Left ventricle myocardium superior (tissue), 1 donor: Measurements from ENCODE around the gene TBC1D22B. TPM values are rescaled to one million over a fixed set of nuclear protein-coding genes. Genes with fewer than 3 reads are reported as not detected.

Source experiments
- ATAC-seq: fragments of 200-7000 bp; cut with Tn5 transposase; one replicate; pipeline ENCODE4 v1.9.1; 2020; ENCODE audit warnings: mild to moderate bottlenecking, moderate library complexity
- DNase-seq: peaks from one replicate; pipeline ENCODE4 v3.0.0-alpha.2; 2020
- intact Hi-C: fragments of 100-400 bp; cut with micrococcal nuclease; formaldehyde crosslinking; loops from one replicate; pipeline ENCODE4 v1.11.0; 2022
- total RNA-seq: library from RNA; stranded (reverse); fragmentation: NEBNext Ultra II Directional; extraction: Animal tissue kit (Norgen Biotek cat#: 25700); gene quantifications from one replicate; pipeline ENCODE4 v1.2.1, GENCODE V29; 2021
- donor health status: DM: no; HTN: yes; CAD: no; lungs with severe emphysema.

Gene TBC1D22B
- total RNA-seq, 1 donor from 2014 or later = 6.3 TPM

DNA sequence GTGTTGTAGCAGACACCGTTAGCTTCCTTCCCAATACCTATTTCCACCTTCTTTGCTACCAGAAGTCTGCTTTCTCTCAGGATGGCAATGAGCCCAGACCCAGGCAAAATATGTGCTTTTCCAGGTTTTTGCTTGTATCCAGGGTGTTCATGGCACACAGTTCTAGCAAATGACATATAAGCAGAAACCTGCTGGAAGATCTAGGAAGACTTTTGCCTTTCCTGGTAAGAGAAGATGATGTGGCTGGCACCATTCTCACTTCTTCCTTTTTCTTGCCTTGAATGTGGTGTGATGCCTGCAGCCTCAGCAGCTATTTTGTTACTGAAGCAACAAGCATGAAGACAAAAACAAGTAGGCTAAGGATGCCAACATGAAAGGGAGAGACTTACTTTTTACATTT is 19.2 kb upstream of the TBC1D22B start:
- ATAC-seq = no peak
- intact Hi-C loops = no loop called here
- no peak for DNase-seq

DNA sequence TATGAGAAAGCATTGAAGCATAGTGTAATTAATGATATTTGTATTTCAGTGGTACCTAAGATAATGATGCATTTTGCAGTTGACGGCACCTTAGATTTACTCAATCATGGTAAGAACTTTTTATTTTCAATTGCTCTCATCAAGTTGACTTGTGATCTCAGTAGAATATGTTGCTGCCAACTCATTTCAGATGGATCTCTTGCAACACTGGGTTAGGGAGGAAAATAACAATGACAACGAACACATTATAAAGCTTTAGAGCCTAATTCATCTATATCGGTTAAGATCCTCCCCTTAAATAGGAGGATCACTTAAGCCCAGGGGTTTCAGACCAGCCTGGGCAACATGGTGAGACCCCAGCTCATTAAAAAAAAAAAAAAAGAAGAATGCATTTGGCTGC is 18.0 kb upstream of the TBC1D22B start:
- no peak for DNase-seq
- peak; percentile 11 for ATAC-seq
- intact Hi-C loops = no loop called here

DNA sequence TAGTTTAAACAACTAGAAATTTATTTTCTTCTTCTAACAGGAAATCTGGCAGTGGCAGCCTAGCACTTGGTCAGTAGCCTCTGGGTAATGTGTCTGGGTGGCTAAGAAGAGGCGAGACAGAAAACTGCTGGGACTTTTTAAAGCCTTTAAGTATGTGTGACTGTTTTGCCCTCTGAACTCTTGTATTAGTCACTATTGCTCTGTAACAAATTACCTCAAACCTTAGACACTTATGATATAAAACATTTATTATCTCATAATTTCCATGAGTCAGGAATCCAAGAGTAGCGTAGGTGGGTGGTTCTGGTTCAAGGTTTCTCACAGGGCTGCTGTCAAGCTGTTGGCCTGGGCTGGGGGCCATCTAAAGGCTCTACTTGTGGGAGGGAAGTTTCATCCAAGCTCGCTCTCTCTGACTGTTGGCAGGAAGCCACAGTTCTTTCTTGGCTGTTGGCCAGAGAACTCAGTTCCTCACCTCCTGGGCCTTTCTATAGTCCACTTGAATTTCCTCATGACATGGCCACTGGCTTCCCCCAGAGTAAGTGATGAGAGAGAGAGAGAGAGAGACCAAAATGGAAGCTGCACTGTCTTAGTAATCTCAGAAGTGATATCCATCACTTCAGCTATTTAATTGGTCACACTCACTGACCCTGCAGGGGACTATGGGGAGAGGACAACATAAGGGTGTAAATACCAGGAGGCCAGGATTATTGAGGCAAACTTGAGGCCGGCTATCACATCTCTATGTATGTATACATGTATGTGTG is 17.4 kb upstream of the TBC1D22B start:
- DNase-seq (peak; percentile 92), ATAC-seq (peak; percentile 74)
- intact Hi-C loops = no loop called here

DNA sequence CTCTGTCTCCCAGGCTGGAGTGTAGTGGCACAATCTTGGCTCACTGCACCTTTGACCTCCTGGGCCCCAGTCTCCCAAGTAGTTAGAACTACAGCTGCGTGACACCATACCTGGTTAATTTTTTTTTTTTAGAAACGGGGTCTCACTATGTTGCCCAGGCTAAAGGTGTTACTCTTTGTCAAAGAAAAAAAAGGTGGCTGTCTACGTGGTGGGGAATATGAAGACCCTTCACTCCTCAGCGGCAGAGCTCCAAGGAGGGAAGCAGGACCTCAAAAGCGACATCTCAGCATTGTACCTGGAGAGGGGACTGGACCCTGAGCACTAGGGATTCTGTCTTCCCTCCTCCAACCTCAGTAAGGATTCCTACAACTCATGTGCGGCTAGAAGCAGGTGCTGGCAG is 16.4 kb upstream of the TBC1D22B start:
- no peak for ATAC-seq

DNA sequence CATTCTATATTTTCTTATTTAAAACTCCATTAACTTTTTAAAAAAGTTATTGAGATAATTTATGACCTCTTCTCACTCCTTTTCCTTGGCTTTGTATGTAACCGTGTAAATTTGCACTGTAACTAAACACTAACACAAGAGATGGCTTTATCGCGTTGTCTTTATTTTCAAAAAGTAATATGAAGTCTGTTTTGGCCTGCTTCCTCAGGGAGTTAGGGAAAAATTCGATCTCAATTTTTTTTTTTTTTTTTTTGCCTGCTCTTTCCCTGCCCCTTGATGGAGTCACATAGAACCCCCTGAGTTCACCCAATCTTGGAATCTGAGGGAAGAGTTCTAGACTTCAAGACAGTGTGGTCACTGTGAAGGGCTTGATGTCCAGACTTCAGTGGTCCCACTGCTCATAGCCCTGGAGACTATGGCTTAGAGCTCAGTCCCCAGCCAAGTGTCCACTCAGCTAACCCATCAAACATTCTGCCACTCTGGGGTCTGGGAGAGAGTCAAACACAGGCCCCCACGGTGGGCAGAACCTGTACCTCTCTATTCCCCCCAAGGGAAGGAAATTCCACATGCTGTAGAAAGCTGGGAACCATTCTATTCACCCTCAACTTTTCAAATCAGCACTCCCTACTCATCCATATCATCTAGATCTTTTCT is 15.7 kb upstream of the TBC1D22B start:
- intact Hi-C loops = no loop called here
- no peak for ATAC-seq
- DNase-seq = no peak

More for the DNA sequence above, 16.4 kb upstream of the TBC1D22B start:
- intact Hi-C loops = no loop called here
- no peak for DNase-seq

DNA sequence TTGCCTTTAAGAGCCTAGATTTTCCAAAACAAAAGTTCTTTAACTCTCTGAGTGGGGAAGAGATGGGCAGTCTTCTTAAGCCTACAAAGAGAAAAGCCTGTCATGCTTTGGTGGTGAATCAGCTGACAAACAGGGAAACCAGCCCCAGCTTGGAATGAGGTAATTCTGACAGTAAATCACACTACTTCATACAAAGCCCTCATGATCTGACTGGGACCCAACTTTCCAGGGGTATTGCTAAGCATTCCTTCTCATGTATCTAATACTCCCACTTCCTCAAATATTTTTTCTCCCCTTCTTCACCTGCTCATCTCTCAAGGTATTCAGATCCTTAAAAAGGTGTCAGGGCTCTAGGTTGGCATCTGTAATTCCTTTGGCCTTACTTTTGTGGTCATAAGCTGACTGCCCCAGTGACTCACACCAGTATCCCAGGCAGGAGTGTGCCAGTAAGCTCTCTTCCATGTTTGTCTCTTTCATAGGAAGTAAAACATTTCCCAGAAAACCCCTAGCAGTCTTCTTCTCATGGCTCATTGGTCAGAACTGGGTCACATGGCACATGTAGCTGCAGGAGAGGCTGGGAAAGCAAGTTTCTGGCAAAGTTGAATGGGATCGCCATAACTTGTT is 15.0 kb upstream of the TBC1D22B start:
- intact Hi-C loops = no loop called here
- ATAC-seq (peak; percentile 0), DNase-seq (no peak)

DNA sequence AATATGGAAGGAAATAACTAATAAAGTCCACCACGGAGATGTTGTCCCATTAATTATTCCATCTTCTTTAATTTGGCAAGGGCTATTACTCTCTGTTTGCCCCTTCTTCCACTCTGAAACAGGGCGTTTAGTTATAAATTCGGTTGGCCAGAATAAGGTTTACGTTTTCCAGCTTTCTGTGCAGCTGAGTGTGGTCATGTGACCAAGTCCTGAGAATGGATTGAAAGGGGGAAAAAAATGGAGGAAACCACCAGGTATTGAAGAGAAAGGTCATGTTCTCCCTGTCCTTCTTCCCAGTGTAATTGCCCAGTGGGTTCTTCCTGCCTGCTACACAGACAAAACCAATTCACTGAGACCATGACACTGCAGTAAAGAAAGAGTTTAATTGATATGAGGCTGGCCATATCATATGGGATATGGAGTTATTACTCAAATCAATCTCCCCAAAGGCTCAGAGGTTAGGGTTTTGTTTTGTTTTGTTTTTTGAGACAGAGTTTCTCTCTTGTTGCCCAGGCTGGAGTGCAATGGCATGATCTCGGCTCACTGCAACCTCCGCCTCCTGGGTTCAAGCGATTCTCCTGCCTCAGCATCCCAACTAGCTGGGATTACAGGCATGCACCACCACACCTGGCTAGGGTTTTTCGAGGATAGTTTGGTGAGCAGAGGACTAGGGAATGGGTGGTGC is 14.3 kb upstream of the TBC1D22B start:
- ATAC-seq = no peak
- DNase-seq = no peak
- intact Hi-C loops = no loop called here

DNA sequence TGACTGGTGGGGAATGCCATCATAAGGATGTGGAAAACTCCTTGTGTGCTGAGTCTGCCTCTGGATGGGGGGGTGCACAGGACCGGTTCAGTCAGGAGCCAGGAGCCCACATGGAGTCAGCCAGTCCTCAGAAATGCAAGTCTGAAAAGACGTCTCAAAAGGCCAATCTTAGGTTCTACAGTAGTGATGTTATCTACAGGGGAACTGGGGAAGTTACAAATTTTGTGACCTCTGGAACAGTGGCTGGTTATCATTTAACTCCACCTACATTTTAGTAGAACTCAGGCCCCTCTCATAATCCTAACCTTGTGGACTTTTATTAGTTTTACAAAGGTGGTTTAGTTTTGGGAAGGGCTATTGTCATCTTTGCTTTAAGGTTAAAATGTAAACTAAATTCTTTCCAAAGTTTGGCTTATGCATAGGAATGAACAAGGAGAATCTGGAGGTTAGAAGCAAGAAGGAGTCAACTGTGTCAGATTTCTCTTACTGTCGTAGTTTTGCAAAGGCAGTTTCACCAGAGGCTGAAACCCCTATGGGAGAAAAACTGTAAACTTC is 13.7 kb upstream of the TBC1D22B start:
- no peak for DNase-seq
- intact Hi-C loops = no loop called here
- no peak for ATAC-seq

DNA sequence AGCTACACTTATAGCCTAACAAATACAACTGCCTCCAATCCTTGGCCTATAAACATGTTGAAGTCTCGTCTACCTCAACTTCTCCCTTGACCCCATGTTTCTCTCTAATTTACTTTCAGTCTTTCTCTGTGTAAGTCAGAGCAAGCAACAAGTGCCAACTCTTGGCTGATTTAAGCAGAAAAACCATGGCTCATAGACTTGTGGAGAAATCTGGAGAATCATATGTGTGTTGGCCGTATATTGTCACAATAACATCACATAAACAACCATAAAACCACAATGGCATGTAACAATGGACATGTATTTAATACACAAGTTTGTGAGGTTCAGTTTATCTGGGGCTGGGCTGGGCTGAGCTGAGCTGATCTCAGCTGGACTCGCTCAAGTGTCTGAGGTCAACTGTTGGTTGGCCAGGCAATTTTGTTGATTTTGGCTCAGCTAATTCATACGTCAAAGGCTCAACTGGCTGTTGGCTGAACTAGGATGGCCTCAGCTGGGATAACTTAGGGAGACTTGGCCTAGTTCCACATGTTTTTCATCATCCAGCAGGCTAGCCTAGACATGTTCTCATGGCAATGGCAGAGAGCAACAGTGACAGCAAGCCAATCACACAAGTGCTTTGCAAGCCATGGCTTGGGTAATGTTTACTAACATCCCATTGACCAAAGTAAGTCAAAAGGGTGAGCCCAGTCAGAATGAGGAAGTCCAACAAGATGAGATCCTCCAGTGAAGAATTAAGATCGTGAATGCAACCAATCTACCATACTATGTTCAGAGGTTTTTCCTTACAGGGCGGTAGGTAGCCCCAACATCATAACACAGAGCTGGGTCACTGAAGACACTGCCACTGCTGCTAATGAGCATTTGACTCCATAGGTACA is 12.9 kb upstream of the TBC1D22B start:
- intact Hi-C loops = no loop called here
- ATAC-seq (peak; percentile 83), DNase-seq (peak; percentile 71)

DNA sequence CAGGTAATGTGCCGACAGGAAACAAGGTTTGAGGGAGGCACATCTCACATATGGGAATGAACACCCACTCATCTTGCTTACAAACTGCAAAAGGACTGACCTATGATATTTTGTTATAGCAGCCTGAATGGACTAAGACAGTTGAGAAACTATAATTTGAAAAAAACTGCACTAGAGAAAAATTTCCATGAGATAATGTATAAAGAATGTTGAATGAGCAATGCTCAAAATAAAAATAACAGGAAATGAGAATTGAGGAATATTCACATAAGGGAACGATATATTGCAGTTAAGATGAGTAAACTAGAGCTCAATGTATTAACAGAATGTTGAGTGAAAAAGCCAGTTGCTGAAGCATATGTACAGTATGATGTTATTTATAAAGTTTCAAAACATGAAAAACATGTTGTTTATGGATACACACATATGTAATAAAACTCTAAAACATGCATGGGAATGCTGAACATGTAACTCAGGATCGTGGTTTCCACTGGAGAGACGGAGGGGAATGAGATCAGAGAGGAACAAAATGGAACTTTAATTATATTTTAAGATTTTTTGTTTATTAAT is 6.3 kb upstream of the TBC1D22B start:
- intact Hi-C loops = no loop called here
- ATAC-seq = no peak
- DNase-seq = no peak

DNA sequence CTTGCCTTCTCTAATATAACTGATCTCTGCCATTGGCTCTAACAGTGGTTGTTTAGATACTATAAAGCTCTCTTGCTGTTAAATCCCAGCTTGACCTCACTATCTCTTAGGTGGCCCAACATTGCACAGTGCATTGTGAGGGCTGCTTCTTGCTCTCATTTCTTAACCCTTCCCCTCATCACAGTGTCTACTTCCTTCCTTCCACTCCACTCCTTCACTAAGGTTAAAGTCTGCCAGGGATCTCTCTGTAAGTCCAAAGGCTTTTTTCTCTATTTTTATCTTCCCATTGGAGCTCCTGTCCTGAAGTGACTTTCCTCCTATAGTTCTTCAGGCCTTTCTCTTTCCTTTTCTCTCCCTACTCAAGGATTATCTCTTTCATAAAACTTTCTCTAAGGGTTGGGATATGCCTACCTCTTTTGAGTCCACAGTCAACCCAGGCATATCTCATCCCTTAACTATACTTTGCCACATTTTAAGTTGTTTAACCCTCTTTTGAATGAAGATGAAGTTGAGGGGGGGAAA is 4.0 kb upstream of the TBC1D22B start:
- ATAC-seq (no peak), DNase-seq (no peak)
- intact Hi-C loops = no loop called here

DNA sequence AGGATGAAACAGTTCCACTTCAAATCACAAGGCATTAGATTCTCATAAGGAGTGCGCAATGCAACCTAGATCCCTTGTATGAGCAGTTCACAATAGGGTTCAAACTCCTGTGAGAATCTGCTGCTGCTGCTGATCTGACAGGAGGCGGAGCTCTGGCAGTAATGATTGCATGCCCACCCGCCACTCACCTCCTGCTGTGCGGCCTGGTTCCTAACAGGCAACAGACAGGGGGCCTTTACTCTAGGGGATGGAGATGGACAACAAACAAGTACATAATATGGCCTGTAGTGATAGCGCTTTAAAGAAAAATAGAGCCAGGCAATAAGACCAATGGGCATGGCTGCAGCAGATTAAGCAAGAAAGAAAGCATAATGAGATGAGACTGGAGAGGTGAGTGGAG is 2.7 kb upstream of the TBC1D22B start:
- ATAC-seq (no peak), DNase-seq (no peak)
- intact Hi-C loops = no loop called here

DNA sequence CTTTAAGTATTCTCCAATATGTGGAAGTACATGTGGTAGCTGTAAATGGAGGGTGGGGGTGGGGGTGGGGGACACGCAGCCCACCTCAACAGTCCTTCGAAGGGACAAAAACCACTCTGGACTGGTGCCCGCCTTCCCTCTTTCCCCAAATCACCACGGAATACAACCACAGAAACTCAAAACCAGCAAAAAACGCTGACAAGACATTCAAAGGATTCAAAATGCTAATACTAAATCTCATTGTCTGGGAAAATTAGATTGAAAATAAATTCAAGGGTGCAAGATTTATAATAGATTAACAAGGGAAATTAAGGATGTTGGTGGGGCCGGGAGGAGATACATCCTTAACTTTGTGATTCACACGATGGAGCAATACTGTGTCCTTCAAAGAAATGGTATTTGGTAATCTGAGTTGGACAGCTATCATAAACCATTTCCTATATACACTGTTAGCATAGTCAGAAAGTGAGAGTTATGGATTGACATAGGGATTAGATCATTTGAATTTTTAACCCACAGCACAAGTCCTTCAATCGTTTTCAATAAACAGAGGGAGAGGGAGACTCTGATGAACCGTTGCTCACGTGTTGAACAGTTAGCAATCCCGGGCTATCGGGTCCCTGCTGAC is 766 bp upstream of the TBC1D22B start:
- intact Hi-C loops = no loop called here
- ATAC-seq (no peak), DNase-seq (no peak)

DNA sequence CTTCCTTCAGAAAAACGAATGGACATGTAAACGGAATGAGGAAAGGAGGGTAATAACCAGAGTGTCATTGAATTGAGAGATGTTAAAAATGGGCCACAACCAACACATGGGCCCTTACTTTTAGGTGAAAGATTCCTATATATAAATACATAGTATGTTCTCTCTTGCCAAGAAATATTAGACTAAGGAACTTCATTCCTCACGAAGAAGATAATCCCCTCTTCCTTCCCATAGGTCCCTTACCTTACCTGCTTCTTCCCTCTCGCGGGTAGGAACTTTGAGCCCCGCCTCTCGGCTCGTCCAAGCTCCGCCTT is 295 bp upstream of the TBC1D22B start:
- DNase-seq (no peak), ATAC-seq (no peak)
- intact Hi-C loops = no loop called here

DNA sequence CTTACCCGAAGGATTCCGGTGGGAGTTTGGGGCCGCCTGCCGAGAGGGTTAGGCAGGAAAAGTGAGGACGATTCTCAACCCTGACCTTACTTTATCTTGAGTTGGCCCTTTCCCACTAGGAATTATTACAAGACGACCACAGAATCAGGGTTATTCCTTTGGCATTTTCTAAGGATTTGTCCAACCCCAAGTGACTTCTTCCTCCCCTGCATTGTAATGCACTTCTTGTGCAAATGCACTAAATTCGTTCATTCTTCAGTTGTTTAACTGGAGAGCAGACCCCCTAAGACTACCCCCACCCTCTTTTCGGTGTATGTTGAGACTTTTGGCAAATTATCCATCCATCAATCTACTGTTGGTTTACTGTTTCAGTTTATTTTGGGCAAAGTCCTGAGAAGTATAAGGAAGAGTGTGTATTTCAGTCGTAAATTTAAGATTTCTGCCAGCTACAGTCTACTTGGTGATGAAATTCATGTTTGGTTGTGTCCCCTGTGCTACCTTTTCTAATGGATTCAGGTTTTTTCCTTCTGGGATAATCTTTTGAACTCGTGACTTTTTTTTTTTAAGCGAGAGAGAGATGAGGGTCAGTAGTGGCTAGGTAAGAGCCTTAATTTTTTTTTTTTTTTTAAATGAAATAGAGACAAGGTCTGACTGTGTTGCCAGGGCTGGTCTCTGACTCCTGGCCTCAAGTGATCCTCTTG is 983 bp downstream of the TBC1D22B start:
- DNase-seq (no peak), ATAC-seq (no peak)
- intact Hi-C loops = no loop called here

DNA sequence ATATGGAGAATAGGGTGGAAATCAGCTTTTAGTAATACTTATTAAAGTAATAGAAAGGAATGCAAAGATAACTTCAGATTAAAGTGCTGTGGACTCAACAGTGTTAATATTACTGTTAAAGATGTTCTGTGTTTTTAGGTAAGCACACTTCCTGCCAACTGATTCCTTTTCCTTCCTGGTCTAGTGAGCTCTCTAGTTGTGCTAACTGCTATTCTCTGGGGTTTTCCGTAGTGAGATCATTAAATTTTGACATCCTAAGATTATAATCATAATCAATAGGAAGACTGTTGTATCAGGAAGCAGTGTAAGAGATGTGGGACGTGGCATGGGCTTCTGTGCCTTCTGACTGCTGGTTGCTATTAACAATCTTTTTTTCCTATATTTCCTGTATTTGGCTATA is 1.6 kb downstream of the TBC1D22B start:
- DNase-seq (no peak), ATAC-seq (no peak)
- intact Hi-C loops = no loop called here

DNA sequence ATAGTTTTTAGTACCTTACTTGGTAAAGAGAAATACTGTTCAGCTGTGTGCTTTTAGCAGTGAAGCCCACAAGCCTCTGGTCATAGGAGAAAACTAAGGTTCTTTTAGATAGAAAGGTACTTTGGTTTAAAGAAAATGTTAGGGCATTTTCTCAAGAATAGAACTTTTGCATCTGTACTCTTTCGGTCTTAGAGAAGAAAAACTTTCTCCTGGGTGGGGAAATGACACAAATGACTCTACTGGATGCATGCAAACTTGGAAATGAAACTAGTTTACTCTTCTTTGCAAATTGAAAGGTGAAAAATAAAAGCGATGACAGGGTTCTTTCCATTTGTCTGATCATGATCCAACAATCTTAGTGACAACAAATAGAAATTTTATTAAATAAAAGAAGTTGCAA is 2.5 kb downstream of the TBC1D22B start:
- intact Hi-C loops = no loop called here
- ATAC-seq = no peak

More for the DNA sequence above, 2.5 kb downstream of the TBC1D22B start:
- no peak for DNase-seq
